ENCODE measurements around the gene PCDHB8.

GRCh38 chr5:141135718-141136266 lies 41.8 kb upstream of the PCDHB8 start:
- TF ChIP-seq CTCF (IDR thresholded peaks at IDR 0.05; ENCODE audit: poor library complexity, severe bottlenecking) (no peak), POLR2AphosphoS5 (IDR thresholded peaks at IDR 0.05) (no peak), REST (IDR thresholded peaks at IDR 0.05; ENCODE audit: borderline replicate concordance) (no peak), EZH2 (IDR thresholded peaks at IDR 0.05; ENCODE audit: borderline replicate concordance, insufficient read depth, low read length, poor library complexity, severe bottlenecking) (no peak), EP300 (conservative IDR thresholded peaks at IDR 0.05; ENCODE audit: poor library complexity, severe bottlenecking) (no peak), TAF1 (IDR thresholded peaks at IDR 0.05; ENCODE audit: low read depth) (no peak), RAD21 (conservative IDR thresholded peaks at IDR 0.05) (no peak), SMC3 (conservative IDR thresholded peaks at IDR 0.05; ENCODE audit: poor library complexity) (no peak)
